DMS 273 treated with DMSO at 0.1 percent for 48 hours (cell line): ENCODE data around the gene ARHGEF19.
"Not testable (repeated sequence)": the region's sequence is repeated elsewhere in the genome, so short reads cannot be mapped to it uniquely, and the experiment has no call there.

Experiments
- DNase-seq: peaks from one replicate; lab custom pipeline; 2025; lab: John Stamatoyannopoulos, UW

The ARHGEF19 gene

GRCh38 chr1:16181887-16182719 lies 30.3 kb downstream of the ARHGEF19 start:
- DNase-seq = no peak

GRCh38 chr1:16180291-16180824 lies 32.1 kb downstream of the ARHGEF19 start:
- no peak for DNase-seq

GRCh38 chr1:16178596-16179497 lies 33.6 kb downstream of the ARHGEF19 start:
- DNase-seq = no peak

GRCh38 chr1:16177306-16177705 lies 35.1 kb downstream of the ARHGEF19 start:
- DNase-seq = no peak

GRCh38 chr1:16176653-16177052 lies 35.8 kb downstream of the ARHGEF19 start:
- no peak for DNase-seq

GRCh38 chr1:16175610-16176553 lies 36.6 kb downstream of the ARHGEF19 start:
- no peak for DNase-seq

- DNase-seq = no peak
Measured at GRCh38 chr1:16174886-16175598, 37.4 kb downstream of the ARHGEF19 start.

- no peak for DNase-seq
Measured at GRCh38 chr1:16174261-16174868, 38.1 kb downstream of the ARHGEF19 start.

GRCh38 chr1:16173447-16174260 lies 38.8 kb downstream of the ARHGEF19 start:
- no peak for DNase-seq

- no peak for DNase-seq
Measured at GRCh38 chr1:16172964-16173446, 39.4 kb downstream of the ARHGEF19 start.

- no peak for DNase-seq
Measured at GRCh38 chr1:16172218-16172830, 40.1 kb downstream of the ARHGEF19 start.

GRCh38 chr1:16171314-16172151 lies 40.9 kb downstream of the ARHGEF19 start:
- DNase-seq = no peak

- no peak for DNase-seq
Measured at GRCh38 chr1:16170283-16170673, 42.2 kb downstream of the ARHGEF19 start.

GRCh38 chr1:16168622-16169360 lies 43.7 kb downstream of the ARHGEF19 start:
- DNase-seq = no peak

- DNase-seq = not testable (repeated sequence)
Measured at GRCh38 chr1:16168144-16168495, 44.3 kb downstream of the ARHGEF19 start.

GRCh38 chr1:16167331-16168143 lies 44.9 kb downstream of the ARHGEF19 start:
- DNase-seq = no peak

- DNase-seq = no peak
Measured at GRCh38 chr1:16166117-16166516, 46.3 kb downstream of the ARHGEF19 start.
